ENCODE data around the gene MGAT1.
"Not testable (repeated sequence)": the region's sequence is repeated elsewhere in the genome, so short reads cannot be mapped to it uniquely, and the experiment has no call there.

The MGAT1 gene

GRCh38 chr5:180784497-180785097 is 18.0 kb downstream of the MGAT1 start:
- no peak for DNase-seq

- DNase-seq, result no peak
Observed at GRCh38 chr5:180783340-180784052, 19.1 kb downstream of the MGAT1 start.

DNA sequence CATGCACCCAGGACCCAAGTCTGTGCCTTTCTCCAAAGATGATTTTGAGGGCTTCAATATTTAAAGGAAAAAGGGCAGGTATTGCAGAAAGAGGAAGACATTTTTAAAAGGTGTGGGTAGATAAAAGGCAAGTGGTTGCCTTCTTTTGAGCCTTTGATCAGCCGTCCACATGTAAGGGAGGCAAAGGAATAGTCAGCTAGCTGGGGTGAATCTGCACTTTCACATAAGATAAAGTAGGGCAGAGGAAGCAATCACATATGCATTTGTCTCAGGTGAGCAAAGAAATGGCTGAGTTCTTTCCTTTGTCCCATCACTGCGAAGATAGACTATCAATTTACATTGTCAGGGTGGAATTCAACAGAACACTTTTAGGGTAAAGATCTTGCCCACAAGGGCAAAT is 19.9 kb downstream of the MGAT1 start:
- DNase-seq, result no peak

GRCh38 chr5:180781900-180782326 is 20.7 kb downstream of the MGAT1 start:
- DNase-seq, result not testable (repeated sequence)

DNA sequence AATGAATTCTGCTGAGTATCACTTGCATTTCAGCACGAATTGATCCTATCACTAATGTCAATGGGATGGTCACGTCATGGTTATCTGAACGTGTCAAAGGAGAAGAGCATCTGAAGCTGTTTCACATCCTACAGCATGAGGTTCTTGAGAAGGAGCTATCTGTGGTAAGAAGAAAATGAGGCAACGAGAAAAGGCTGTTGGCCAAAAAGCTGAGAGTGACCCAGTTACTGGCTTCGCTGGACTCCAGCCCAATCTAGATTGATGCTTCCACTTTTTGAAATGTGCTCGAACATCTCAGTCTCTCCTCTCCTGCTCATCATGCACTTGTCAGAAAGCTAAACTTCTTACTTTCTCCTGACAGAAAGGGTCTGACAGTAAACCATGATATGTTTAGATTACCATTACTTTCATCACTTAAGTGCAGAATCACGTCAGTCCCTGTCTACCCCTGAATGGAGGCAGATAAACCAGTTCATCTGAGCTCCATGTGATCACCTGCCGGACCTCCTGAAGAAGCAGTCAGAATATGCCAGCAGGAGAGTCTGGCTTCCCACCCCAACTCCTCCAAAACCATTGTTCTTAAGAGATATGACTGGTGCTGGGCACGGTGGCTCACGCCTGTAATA is 22.5 kb downstream of the MGAT1 start:
- no peak for DNase-seq

- DNase-seq, result no peak
Observed at GRCh38 chr5:180777475-180777874, 25.1 kb downstream of the MGAT1 start.

DNA sequence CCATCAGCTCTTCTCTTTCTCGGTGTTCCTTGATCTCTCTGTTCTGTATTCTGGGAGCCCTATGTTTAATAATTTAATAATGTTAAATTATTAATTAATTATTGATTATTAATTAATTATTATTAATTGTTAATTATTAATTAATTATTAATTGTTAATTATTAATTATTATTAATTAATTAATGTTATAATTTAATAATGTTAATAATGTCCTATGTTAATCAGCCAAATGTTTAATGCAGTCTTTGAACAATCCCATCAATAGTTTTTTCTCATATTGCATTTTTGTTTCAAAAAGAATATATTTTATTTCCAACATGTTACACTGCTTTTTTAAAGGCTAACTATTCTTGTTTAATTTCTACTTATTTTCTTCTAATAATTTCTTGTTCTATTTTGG is 26.2 kb downstream of the MGAT1 start:
- no peak for DNase-seq

DNA sequence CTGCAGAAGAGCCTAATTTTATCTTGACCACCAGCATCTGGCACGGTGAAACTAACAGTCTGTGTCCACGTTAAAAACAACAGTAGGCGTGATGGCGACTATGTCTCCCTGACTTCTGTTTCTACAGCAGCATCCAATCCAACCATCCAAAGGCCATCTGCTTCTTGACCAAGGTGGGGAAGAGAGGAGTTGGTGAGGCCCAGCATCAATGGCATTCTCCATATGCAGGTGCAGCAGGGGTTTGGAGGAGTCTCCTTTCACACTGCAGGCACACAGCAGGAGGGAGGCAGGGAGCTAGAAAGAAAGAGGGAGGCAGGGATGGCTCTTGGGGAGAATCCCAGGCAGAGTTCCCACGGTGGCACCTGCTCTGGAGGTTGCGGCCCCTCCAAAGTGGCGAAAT is 27.0 kb downstream of the MGAT1 start:
- no peak for DNase-seq

DNA sequence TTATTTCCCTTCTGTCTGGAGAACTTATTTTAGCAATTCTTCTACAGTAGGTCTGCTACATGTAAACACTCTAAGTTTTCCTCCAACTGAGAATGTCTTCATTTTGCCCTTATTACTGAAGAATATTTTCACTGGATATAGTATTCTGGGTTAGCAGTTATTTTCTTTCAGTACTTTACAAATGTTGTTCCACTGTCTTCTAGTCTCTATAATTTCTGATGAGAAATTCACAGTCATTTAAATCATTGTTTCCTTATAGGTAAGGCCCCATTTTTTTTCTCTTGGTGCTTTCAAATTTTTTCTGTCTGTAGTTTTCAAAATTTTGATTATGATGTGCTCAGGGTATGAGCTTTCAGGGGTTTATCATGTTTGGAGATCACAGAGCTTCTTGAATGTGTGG is 30.8 kb downstream of the MGAT1 start:
- no peak for DNase-seq

DNA sequence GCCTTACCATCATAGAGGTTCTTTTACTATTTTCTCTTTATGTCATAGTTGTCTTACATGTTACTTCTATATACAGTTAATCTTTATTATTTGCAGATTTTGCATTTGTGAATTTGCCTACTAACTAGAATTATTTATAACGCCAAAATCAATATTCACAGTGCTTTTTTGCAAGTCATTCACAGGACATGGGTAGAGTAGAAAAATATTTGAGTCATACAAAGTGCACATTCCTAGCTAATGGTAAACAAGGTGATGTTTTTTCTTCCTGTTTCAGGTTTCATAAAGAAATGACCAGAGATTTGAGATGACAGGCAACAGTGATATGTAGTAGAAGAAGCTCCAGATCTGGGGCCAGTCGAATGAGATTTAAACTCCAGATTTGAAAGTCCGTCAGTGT is 32.8 kb downstream of the MGAT1 start:
- DNase-seq, result no peak

DNA sequence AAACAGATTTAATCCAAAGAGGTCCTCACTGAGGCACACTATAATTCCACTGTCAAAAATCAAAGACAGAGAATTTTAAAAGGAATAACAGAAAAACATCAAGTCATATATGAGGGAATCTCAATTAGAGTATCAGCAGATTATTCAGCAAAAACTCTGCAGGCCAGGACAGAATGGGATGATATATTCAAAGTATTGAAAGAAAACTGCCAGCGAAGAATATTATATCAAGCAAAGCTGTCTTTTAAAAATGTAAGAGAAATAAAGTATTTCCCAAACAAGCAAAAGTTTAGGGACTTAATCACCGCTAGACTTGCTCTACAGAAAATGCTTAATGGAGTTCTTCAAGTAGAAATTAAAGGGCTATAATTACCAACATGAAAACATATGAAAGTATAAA is 47.0 kb downstream of the MGAT1 start:
- no peak for DNase-seq

DNA sequence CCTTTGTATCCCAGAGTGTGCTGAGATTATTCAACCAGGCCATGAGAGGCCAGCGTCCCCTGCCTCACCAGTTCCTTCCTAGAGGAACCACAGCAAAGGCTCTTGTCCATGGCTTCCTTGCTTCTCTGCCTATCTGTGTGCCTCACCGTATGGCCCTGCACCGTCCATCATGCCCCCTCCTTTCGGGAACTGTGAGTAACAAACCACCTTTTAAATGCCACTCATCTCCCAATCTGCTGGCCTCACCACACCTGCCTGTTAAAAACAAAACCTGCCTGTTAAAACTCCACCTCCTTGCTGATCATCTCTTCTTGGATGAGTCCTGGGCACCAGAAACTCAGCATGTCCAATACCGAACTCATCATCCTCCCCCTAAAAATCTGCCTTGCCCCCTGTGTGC is 58.4 kb downstream of the MGAT1 start:
- no peak for DNase-seq

GRCh38 chr5:180742727-180743126 is 59.9 kb downstream of the MGAT1 start:
- DNase-seq, result no peak

- DNase-seq, result not testable (repeated sequence)
Observed at GRCh38 chr5:180740953-180741352, 61.7 kb downstream of the MGAT1 start.

GRCh38 chr5:180739958-180740357 is 62.6 kb downstream of the MGAT1 start, which contains the start of gene OR2Y1:
Gene OR2Y1 (minus strand): TSS chr5:180740058. CDS start chr5:180740058, 0 bp downstream.
- DNase-seq, result no peak

DNA sequence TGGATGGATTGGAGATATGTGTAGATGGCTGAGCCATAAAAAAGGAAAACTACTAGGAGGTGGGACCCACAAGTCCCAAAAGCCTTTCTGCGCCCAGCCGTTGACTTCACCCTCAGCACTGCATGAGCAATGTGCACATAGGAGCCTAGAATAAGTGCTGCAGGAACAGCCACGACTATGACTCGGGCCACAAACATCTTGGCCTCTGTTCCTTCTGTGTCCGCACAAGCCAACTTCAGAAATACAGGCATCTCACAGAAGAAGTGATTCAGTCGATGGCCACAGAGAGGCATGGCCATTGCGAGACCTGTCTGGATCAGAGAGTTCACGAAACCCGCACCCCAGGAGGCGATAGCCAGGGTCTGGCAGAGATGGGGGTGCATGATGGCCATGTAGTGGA is 63.3 kb downstream of the MGAT1 start:
- DNase-seq, result no peak

DNA sequence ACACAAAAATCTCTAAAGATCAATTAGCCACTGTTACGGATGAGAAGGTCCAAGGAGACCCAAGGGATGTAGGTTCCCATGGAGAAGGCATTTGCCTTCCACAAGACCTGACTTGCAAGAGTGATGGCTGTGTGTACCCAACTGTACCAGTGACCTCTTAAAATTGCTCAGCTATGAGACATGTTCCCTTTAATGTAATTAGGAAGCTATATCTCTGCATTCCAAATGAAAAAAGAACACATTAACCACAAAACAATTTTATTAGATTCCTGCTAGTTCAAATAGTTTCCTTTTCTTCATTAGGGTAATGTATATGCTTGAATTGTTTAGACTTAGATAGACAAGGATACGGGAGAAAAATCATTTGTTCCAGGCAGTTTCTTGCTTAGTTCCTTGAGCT is 66.1 kb downstream of the MGAT1 start:
- DNase-seq, result no peak
